ENCODE measurements around the gene SESN2.
A peak's percentile ranks its signal among the peaks of the same experiment; 100 is the strongest.
"Not testable (repeated sequence)": the region's sequence is repeated elsewhere in the genome, so short reads cannot be mapped to it uniquely, and the experiment has no call there.

Gene SESN2

DNA sequence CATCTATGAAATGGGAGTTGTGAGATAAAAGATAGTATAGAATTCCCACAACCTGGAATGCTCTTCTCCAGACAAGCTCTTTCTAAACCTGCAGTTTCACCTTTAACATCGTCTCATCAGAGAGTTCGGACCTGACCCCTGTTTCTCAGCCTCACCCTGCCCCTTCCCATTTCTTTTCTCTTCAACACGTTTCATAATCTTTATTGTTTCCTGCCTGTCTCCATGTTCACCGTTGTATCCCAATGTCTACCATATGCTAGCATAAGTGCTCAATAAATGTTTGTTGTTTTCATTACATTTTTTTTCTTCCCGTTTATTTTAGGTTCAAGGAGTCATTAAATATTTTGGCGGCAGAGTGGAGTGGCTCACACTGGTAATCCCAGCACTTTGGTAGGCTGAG, 32.4 kb downstream of the SESN2 start:
- no peak for DNase-seq

DNA sequence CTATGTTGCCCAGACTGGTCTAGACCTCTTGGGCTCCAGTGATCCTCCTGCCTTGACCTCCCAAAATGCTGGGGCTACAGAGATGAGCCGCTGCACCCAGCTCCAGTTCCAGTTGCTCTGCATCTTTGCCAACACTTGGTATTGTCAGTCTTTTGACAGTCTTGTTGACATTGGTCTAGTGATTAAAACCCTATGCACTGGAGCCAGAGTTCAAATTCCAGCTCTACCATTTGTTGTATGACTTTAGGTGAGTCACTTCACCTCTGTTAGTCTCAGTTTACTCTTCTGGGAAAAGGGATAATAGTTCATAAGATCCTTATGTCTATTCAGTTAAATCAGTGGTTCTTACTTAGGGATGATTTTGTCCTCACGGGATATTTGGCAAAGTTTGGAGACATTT, 36.6 kb downstream of the SESN2 start:
- no peak for DNase-seq

DNA sequence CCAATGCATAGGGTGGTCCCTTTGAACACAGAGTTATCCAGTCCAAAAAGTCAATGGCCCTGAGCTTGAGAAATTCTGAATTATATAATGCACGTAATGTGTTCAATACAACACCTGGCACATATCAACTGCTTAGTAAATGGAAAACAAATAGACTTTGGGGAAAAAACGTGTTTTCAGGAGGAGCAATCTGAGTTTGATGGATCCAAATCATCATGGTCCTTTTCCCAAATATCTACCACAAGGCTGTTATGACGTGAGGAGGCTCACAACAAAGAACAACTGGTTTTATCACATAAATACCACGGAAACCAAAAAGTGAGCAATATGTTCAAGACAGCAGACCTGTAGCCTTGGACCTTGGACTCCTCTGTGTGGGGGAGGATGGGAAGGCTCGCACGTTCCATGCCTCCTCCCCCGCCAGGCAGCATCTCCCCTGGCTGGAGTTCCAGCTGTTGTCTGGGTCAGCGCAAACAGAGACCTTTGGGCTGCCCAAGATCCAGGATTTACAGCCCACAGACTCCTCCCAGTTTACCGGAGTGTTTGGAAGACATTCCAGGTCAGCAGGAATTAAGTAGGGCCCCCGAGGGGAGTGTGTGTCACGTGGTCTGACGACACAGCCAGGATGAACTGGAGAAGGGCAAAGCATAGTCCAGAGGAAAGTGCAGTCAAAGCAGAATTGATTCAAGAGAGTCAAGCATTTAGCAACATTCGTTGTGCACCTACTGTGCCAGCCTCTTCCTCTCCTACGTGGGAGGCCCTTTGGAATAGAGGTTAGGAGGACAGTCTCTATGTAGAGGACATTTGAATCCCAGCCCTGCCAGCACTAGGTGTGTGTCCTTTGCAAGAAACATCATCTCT, 37.3 kb downstream of the SESN2 start:
- no peak for DNase-seq

DNA sequence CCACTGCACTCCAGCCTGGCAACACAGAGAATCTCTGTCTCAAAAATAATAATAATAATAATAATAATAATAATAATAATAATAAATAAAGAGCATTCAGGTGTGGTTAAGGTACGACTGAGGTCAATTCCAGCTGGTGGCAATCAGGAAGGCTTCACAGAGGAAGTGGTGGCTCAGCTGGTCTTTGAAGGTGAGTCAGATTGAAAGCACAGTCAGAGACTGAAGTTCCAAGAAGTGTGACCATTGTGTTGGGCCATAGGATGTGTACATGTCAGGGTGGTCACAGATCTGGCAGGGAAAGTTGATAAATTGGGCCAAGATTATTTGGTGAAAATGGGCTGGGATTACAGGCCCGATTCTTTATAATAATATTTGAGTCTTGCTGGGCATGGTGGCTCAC, 38.5 kb downstream of the SESN2 start:
- DNase-seq = peak in 1 of 2 donors; percentile 3

DNA sequence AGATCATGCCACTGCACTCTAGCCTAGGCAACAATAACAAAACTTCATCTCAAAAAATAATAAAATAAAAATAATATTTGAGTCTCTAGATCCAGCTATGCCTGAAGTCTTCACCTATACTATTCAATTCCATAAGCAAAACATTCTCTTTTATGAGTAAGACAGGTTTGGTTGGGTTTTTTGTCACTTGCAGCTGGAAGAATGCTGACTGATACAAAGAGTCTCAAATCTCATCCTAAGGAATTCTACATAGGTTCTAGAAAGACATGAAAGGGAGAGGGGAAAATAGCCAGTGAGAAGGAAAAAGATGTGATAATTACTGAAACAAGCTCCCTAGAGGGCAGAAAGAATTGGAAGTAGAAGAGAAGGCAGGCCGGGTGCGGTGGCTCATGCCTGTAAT, 39.1 kb downstream of the SESN2 start:
- DNase-seq = no peak

DNA sequence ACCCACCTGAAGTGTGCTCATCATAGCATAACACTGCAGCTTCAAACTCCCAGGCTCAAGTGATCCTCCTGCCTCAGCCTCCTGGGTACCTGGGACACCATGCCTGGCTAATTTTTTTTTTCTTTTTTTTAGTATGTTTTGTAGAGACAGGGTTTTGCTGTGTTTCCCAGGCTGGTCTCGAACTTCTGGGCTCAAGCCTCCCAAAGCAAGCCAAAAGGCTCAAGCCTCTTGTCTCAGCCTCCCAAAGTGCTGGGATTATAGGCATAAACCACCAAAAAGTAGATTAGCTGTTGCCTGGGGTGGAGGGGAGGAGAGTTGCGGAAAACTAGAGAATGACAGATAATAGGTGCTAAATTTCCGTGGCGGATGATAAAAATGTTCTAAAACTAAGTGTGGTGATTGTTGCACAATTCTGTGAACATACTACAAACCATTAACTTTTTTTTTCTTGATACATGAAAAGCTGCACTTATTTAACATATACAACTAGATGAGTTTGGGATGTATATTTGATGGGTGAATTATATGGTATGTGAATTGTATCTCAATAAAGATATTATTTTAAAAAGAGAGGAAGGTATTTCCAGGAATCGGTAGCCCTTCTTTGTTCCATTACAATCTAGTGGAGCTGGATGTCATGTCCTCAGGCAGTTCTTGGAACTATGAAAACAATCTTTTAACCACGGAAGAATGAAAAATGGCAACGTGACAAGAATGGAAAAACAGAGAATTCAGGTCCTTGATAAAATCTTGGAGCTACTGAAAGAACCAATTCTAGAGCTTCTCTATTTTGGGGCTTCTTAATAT, 42.3 kb downstream of the SESN2 start:
- DNase-seq = no peak

DNA sequence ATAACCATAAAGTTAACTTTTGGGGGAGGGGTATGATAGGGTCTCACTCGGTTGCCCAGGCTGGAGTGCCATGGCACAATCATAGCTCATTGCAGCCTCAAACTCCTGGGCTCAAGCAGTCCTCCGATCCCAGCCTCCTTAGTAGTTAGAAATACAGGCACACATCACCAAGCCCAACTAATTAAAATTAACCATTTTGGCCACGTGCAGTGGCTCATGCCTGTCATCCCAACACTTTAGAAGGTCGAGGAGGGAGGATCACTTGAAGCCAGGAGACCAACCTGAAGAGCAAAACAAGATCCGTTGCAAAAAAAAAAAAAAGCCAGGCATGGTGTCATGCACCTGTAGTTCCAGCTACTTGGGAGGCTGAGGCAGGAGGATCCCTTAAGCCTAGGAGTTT, 42.9 kb downstream of the SESN2 start:
- no peak for DNase-seq

DNA sequence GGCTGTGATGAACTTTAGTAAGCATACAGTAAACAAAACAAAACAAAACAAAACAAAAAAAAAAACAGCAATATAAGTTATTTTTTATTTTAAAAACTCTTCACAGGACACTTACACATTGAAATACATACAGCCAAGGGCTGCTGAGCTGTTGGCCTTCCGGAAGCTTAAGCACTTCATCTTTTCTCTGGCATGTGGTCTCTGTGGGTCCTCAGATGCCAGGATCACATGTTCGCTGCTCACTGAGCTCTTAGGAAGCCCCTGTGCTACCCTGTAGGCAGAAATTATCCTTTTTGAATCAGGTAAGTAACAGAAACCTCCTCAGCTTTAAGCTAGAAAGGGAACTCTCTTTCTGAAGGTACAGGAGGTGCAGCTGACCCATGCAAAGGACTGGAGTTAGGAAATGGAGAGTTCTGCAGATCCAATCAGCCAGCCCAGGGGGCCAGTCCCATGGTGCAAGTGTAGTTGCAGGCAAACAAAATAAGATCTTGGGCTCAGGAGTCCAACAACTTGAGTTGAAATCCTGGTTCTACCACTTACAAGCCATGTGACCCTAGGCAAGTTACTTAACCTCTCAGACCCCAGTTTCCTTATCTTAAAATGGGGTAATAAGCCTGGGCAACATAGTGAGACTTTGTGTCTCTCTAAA, 47.1 kb downstream of the SESN2 start:
- DNase-seq = no peak

DNA sequence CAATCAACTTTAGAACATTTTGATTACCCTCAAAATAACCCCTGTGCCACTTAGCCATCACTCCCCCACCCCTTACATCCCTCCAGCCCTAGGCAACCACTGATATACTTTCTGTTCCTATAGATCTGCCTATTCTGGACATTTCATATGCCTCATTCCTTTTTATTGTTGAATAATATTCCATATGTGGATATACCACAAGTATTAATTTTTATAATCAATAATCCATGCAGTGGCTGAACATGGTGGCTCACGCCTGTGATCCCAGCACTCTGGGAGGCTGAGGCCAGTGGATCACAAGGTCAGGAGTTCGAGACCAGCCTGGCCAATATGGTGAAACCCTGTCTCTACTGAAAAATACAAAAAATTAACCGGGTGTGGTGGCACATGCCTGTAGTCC, 49.4 kb downstream of the SESN2 start:
- no peak for DNase-seq

DNA sequence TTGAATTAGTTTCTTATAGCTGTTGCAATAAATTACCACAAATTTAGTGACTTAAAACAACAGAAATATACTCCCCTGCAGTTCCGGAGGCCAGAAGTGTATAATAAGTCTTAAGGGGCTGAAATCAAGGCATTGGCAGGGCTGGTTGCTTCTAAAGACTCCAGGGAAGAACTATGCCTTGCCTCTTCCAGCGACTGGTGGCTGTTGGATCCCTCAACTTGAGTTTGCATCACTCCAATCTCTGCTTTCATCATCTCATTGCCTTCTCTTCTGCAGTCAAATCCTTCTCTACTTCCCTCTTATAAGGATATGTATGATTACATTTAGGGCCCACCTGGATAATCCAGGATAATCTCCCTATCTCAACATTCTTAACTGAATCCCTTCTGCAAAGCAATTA, 50.4 kb downstream of the SESN2 start:
- DNase-seq = no peak

DNA sequence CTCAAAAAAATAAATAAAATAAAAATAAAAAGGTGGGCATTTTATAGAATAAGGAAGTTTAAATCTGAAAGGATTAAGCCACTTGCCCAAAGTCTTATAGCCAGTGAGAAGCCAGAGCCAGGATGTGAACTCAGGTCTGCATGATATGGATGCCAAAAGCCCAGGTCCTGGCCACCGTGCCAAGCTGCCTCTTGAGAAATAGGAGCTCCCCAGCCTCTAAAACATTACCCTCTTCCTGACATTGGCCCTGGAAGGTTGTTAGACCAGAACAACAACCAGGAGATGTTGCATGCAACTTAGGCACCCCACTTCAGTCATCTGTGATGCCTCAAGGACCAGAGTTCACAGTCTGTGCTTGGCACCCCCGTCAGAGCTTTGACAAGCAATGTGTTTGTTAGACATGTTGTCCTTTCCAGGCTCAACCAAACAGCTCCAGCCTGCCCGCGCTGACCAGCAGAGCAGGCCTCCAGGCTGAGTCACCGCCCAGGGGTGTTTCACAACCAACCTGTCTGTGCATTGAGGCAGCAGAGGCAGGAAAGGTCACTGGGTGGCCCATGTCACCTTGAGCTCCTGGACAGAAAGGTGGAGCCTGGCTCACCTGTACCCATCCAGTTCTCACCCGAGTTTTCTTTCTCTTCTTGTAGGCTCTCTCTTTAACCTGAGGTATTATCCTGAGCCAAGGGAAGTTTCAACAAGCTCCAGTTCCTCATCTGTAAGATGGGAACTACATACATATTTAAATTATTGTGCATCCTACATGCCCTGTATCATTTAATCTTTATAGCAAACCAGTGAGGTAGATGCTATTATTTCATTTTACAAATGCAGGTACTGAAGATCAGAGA, 54.6 kb downstream of the SESN2 start:
- DNase-seq = no peak

DNA sequence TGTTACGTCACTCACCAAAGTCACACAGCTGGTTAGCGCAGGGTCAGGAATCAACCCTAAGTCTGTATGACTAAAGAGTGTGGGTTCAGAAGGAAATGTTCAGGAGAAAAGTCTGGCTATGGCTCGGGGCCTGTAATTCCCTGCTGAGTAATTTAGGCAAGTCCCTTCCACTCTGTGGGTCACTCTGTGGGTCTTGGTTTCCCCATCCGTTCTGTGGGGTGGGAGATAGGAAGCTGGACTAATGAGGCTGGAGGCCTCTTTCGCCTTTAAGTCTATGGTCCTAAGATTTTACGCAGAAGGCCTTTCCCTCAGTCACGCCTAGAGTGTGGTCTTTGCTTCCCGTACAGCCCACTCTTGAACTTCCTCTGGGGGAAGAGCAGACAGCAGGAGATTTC, 55.2 kb downstream of the SESN2 start:
- no peak for DNase-seq

DNA sequence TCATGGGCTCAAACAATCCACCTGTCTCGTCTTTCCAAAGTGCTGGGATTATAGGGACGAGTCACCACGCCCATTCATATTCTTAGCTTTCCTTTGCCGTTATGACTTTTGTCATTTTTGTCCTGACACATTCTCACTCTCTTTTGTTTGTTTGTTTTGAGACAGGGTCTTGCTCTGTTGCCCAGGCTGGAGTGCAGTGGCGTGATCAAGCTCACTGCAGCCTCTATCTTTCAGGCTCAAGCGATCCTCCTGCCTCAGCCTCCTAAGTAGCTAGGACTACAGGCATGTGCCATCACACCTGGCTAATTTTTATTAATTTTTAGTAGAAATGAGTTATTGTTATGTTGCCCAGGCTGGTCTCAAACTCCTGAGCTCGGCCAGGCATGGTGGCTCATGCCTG, 57.7 kb downstream of the SESN2 start:
- DNase-seq = no peak

DNA sequence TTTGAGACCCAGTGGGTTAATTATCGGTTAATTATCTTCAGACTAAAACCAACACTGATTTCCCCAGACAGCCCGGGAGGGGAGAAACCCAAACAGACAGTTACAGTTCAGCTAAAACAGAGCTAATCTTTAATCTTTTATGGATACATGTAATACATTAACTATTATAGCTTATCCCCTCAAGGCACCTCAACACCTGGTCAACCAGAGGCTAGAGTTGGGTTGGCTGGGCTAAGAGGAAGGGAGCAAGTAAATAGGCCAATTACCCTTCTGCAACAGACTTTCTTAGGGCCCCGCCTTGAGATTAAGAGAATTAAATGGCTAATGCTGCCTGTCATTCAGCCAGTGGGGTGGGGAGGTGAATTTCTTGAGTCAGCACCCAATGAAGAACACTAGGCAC, 62.9 kb downstream of the SESN2 start:
- no peak for DNase-seq

DNA sequence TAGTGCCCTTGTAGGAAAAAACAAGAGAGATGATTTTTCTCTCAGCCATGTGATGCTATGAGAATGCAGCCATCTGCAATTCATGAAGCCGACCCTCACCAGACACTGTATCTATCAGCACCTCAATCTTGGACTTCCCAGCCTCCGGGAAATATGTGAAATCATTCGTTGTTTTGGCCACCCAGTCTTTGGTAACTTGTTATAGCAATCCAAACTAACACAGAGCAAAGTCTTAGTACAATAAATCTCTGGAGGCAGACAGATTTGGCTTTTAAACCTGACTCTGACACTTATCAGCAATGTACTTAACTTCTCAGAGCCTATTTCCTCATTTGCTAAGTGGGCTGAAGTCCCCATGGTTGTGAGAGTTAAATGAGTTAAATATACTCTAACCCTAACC, 64.4 kb downstream of the SESN2 start:
- DNase-seq = no peak

DNA sequence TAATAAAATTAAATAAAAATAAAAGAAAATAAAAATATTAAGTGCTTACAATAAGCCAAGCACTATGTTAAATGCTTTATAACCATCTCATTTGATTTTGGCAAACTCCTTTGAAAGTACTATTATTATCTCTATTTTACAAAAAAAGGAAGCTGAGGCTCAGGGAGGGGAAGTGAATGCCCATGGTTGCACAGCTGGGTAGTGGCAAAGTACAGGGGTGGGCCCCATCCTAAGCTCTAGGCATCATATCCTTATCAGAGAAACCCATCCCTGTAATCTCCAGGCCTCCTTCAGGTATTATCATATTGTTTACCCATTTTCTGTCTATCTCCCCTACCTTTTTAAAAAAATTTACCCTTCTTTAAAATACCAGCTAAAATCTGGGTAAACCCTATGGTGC, 67.2 kb downstream of the SESN2 start:
- no peak for DNase-seq

DNA sequence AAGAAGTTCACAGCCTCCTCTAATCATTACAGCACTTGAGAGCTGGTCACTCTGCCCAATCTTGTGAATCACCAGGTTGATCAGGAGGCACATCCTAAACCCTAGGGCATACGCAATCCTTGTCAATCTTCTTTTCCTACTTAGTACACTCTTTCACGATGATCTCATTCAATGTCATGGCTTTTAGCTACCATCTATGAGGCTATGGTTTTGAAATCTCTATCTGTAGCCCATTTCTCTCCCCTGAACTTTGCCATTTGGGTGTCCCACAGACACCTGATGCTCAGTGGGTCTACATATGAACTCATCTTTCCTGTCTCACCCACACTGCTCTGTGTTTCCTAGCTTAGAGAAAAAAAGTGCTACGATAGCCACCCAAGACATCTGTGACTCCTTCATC, 67.7 kb downstream of the SESN2 start:
- no peak for DNase-seq

DNA sequence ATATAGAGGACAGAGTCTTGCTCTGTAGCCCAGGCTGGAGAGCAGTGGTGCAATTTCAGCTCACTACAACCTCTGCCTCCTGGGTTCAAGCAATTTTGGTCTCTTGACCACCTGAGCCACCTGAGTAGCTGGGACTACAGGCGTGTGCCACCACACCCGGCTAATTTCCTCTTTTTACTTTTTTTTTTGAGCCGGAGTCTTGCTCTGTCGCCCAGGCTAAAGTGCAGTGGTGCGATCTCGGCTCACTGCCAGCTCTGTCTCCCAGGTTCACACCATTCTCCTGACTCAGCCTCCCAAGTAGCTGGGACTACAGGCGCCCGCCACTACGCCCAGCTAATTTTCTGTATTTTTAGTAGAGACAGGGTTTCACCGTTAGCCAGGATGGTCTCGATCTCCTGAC, 68.1 kb downstream of the SESN2 start:
- not testable (repeated sequence) for DNase-seq

DNA sequence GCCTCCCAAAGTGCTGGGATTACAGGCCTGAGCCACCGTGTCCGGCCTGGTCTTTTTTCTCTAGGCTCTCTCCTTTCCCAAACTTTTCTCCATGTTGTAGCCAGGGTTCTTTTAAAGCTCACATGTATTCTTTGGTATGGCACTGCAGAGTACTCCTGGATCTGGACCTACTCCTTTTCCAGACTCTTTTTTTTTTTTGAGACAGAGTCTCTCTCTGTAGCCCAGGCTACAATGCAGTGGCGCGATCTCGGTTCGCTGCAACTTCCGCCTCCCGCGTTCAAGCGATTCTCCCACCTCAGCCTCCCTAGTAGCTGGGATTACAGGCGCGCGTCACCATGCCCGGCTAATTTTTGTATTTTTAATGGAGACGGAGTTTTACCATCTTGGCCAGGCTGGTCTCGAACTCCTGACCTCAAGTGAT, 68.9 kb downstream of the SESN2 start:
- DNase-seq = no peak

DNA sequence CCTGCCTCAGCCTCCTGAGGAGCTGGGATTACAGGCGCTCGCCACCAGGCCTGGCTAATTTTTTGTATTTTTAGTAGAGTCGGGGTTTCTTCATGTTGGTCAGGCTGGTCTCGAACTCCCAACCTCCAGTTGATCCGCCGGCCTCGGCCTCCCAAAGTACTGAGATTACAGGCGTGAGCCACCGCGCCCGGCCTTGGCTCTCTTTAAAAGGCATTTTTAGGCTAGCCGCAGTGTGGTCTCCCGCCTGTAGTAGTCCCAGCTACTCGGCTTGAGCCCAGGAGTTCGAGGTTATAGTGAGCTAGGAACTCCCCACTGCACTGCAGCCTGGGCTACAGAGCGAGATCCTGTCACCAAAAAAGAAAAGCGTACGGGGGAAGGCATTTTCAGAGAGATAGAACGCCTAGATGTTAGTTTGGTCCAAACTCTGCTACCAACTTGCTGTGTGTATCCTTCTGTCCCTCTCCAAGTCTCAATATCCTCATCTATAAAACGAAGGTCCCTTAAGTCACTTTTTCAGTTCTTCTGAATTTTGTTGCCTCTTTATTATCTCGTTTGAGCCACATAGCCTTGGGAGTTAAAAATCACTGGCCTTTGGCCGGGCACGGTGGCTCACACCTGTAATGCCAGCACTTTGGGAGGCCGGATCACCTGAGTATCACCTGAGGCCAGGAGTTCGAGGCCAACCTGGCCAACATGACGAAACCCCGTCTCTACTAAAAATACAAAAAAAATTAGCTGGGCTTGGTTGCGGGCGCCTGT, 70.3 kb downstream of the SESN2 start:
- peak; percentile 47 to 56 for DNase-seq
